ENCODE measurements around the gene PLA2G2A. TPM values are rescaled to one million over a fixed set of nuclear protein-coding genes. Genes with fewer than 3 reads are reported as not detected.

Gene PLA2G2A
- total RNA-seq, 1 donor from 2014 or later, result 12.3 TPM

DNA sequence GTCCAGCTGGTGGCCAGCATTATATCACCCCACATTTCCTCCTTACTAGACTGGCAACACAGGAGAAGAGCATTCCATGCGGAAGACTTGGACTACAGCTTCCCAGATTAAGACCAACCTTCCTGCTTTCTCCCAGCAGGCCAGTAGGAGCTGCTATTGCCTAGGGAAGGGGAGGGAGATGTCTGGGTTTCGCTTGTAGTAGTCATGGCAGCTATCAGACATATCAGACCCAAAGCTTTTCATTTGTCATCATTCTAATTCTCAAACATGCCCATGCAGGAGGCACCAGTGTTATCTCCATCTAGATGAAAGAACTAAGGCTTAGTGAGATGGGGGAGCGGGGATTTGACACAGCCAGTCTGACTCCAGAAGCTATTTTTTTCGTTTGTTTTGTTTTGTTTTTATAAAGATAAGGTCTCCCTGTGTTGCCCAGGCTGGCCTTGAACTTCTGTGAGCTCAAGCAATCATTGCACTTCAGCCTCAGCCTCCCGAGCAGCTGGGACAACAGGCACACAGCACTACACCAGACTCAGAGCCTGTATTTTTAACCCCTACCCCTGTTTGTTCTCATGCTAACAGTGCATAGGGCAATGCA lies 4.5 kb downstream of the PLA2G2A start:
- DNase-seq (ENCODE audit: low spot score), result peak; percentile 93

DNA sequence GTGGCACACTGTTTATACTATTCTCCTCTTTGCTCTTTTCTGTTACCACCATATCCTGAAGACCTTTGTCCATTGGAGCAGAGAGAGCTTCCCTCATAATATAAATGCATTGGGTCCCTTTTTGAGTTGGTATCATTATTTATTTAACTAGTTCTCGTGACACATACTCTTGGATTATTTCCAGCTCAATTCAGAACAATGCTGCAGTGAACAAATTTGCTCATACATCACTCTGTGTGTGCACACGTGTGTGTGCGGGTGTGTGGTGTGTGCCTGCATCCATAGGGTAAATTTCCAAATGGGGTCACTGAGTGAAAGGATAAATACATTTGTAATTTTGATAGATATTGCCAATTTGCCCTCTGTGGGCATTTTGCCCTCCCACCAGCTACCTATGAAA lies 5.8 kb downstream of the PLA2G2A start:
- no peak for DNase-seq (ENCODE audit: low spot score)

DNA sequence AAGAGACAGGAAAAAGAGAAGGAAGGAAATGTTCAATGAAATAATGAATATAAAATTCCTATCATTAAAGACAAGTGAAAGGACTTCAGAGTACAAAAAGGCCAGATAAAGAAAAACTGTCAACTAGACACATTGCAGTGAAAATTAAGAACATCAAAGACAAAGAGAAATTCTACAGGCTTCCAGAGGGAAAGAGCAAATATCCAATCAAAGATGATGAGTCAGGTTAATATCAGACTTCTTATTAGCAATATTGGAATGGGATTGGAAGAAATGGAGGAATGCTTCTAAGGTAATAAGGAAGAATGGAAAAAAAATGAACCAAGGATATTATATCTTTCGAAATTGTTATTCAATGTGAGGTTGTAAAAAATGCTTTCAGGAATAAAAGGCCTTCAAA lies 7.8 kb downstream of the PLA2G2A start:
- DNase-seq (ENCODE audit: low spot score), result no peak

DNA sequence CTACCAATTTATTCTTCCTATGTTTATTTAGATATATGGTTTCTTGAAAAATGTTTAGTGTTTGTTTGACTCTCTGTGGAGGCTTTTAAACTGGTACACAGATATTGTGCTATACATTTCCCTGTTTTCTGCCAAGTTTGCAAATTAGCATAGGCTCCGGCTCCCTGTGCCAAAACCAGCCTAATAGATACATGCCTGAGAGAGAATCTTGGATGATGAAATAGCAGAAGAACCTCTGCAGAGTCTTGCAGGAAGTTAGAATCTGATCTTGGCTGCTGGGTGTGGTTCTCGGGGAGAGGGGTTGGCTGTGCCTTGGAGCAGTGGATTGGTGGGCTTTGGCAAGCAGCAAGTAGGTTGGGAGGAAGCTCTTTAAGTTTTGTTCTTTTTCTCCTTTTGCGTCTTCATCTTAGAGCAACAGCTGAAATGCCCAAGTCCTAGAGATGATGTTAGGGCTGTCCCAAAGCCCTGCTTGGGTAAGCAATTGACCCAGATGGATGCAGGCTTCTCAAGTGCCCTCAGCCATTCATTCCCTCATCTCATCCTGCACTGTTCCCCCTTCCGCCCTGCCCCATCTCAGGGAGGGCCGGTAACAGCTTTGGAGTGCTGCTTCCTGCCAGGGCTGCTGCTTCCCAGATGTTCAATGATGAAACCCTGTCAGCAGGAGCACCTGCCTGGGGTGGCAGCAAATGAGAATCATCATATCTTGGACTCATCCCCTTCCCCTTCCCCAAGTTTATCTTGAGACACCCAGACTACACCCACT lies 9.3 kb downstream of the PLA2G2A start:
- peak; percentile 67 for DNase-seq (ENCODE audit: low spot score)

DNA sequence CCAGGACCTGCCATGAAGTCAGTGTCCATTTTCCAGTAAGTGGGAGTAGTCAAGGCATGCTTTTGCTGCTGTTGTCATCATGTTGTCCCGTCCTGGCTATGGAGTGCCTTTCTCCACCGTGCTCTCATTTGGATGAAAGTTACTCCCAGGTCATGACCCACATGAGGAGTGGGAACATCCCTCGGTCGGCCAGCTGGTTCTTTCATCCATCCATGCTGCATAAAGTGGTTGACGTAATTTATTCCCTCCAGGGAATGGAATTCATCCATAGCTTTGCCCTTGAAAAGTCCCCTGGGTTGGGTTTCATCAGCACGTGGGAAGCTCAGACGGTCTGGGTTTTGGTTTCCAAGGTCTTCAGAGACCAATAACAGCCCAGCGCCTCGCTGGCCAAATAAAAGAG lies 11.6 kb downstream of the PLA2G2A start:
- DNase-seq (ENCODE audit: low spot score), result no peak

DNA sequence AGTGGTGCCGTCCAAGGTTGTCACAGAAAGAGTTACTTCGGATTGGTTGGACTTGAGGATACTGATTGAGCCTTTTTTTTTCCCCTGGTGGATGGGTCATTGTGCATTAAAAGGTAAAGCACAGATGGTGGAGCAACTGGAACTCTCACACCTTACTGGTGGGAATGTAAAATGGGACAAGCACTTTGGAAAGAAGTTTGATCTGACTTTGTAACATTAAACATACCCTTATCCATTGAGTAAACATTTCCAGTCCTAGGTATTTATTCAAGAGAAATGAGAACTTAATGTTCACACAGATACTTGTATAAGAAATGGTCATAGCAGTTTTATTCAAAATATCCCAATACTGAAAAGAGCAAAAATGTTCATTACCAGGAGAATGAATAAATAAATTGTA lies 14.9 kb downstream of the PLA2G2A start:
- no peak for DNase-seq (ENCODE audit: low spot score)

DNA sequence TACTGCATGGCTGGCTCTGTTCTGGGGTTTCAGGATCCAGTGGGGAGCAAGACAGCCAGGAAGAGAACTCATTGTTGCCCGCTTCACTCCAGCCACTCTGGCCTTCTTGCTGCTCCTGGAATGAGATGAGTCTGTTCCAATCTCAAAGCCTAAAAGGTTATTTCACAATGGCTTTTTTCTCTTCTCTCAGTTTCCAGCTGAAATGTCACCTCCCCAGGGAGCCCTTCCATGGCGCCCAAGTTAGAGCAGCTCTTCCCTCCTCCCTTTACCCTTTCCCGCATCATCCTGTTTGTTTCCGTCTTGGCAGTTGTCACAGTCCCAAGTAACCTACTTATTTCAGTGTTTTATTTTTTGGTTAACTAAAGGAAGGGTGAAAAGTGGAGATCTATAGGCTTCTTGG lies 15.8 kb downstream of the PLA2G2A start:
- DNase-seq (ENCODE audit: low spot score), result no peak

DNA sequence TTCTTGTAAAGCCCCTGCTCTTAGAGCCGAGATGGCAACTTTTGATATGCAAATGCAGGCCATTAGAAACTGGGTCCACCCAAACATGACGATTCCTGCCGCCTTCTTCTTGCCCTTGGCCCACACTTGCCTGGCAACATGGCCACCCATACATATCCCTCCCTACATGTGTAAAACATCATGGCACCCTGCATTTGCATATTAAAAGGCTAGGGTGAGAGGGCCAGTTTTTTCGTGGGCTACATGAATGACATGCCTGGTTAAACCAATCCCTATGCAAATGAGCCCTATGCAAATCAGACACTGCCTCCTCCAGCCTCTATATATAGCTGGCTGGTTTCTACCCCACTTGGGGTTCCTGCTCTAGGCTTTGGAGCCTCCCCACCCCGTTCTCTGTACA lies 18.8 kb downstream of the PLA2G2A start:
- no peak for DNase-seq (ENCODE audit: low spot score)

DNA sequence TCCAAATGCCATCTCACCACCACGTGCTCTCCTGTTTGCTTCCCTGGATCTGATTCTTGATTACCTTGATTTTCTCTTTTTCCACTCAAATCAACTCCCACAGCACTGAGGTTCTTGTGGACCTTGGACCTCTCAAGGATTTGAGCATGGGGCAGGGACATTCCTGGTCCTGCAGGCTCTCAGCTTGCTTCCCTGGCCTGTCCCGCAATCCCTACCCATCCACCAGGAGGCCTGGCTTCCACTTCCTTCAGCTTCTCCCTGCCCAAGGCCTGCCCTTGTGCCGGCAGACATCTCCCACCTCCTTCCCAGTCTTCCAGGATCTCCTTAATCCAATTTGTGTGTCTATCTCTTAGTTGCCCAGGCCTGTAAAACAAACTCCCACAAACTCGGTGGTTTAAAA lies 21.6 kb downstream of the PLA2G2A start:
- no peak for DNase-seq (ENCODE audit: low spot score)

DNA sequence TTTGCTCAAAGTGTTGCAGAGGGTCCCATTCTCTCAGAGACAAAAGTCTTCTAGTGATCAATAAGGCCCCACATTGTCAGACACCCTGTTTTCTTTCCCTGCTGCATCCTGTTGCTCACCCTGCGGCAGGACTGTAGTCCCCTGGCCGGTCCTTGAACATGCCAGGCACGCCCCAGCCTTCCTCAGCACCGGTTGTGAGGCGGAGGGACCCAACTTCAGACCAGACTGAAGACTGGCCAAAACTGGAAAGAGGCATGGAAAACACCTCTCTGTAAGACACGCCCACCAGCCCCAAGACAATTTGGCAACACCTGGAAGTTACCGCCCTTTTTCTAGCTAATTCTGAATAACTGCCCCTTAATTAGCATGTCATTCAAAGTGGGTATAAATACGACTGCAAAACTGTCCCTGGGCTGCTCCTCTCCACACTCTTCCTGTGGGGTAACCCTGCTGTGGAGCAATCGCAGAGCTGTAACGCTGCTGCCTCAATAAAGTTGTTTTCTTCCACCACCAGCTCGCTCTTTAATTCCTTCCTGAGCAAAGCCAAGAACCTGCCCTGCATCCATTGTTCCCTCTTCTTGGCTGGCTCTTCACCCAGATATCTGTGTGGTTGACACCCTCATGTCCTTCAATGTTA lies 23.8 kb downstream of the PLA2G2A start:
- no peak for DNase-seq (ENCODE audit: low spot score)

DNA sequence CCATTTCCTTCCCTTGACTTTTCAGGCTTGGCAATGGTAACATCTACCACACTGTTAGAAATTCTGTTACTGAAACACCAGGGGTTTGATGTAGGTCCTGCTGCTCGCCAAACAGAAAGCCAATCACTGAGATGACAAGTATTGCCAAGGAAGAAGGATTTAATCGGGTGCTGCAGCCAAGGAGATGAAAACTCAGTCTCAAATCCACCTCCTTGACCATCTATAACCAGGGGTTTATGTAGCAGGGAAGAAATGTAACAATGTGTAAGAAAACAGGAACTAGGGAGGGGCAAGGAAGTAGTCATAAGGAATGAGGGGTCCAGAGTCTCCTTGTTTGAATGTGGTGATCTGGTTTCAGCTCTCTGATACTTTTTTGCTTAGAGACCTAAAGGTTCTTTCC lies 25.4 kb downstream of the PLA2G2A start:
- DNase-seq (ENCODE audit: low spot score), result no peak

DNA sequence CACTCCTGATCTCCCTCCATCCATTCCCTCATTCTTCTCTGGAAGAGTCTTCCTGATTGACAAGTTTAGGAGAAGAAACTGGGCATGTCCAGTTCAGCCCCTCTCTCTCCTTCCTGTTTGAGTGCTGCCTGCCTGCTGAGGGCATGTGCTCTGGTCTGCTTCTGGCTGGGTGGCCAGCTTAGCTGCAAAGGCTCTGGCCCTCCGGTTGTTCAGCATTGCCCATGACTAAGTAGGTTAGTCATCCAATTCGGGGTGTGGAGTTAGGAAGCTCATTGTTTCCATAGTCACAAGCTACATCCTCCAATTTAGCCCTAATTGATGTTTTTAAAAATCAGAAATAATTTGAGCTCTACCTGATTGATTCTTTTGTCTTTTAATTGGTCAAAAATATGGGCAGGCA lies 30.4 kb downstream of the PLA2G2A start:
- DNase-seq (ENCODE audit: low spot score), result no peak

DNA sequence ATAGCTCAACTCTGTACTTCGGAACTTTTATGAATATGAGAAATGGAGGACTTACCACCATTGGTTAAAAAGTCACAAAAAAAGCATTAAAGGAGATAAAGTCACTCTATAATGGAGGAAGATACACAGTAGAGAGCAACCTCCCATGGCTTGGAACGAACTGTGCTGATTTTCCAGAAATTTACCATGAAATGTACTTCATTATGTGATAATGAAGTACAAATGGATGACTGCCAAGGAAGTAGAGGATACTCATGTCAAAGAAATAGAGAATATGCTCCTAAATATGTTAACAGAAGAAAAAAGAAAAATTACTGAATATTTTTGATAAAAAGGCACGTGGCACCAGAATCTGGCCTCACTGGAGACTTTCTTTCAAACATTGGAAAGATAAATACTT lies 32.4 kb downstream of the PLA2G2A start:
- no peak for DNase-seq (ENCODE audit: low spot score)

DNA sequence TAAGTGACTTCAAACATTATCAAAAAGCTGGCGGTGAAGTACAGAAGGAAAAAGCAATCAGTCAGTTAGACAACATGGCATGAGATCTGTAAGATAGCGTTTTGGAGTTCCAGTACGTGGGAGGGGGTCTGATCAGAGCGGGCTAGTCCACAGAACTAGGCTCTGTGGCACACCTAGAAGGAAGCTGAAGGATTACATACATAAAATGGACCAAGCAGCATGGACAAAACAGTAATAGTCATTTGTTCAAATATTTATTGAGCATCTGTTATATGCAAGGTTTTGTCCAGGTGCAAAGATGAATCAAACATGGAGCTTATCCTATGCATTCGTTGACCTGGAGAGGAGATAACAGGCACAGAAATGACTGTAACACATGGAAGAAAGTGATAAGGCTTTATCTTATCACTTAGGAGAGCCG lies 33.1 kb downstream of the PLA2G2A start:
- DNase-seq (ENCODE audit: low spot score), result no peak

DNA sequence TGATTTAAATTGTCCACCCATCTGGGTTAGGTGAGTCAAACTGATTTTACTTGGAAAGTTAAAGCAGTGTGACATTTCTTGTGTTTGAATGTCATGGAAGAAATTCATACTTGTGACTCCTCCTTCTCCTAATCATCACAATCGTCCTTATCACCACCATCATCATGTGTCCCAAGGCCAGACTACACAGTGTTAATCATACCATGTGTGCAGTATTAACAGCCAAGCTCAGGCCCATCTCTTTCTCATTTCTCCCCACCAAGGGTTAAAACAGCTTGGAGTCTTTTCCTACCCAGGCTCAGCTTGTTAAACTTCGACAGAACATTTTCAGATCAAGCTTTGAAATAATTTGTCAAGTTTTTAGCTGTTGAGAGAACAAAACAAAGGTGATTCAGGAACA lies 33.5 kb downstream of the PLA2G2A start:
- no peak for DNase-seq (ENCODE audit: low spot score)

DNA sequence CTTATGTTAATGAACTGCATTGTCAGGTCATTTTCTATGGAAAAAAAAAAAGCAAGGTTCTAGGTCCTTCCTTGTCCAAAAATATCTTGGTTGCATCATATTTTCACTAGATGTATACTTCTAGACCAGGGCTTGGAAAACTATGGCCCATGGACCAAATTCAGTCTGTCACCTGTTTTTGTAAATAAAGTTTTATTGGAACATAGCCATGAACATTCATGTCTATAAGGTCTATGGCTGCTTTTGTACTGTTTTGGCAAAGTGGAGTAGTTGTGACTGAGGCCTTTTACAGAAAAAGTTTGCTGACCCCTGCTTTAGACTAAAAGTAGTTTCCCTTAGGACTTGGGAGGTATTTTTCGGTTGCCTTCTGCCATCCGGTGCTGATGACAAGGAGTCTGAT lies 36.8 kb downstream of the PLA2G2A start:
- DNase-seq (ENCODE audit: low spot score), result no peak

DNA sequence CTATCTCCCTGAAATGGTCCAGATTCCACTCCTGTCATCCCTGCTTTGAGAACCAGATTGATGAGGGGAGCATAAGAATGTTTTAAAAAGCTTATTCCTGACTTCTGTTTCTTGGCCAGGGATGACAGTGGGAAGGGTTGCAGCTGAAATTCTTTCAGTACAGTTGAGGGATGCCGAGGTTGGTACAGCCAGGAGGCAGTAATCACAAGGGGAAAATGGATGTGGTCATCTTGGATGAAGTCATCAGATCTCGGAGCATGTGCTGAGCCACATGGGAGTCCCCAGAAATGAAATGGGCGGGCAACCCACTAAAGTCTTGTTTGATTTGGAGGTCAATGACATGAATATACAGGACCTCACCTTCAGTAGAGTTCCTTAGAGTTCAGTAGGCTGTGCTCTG lies 37.3 kb downstream of the PLA2G2A start:
- peak; percentile 50 for DNase-seq (ENCODE audit: low spot score)

DNA sequence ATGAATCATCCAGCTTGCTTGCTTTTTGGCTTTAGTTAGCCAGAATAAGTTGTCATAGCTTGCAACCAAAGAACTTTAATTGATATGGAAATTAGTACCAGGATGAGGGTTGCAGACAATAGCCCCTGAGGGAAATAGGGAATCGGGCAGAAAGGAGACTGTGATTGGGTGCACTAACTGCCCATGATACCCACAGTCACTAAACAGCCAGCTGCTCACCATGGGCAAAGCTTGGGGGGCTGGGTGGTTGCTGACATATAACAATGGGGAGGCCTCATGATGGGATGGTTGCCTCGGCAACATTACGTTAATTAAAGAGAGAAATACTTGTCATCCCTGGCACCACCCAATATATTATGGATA lies 38.2 kb downstream of the PLA2G2A start:
- no peak for DNase-seq (ENCODE audit: low spot score)

DNA sequence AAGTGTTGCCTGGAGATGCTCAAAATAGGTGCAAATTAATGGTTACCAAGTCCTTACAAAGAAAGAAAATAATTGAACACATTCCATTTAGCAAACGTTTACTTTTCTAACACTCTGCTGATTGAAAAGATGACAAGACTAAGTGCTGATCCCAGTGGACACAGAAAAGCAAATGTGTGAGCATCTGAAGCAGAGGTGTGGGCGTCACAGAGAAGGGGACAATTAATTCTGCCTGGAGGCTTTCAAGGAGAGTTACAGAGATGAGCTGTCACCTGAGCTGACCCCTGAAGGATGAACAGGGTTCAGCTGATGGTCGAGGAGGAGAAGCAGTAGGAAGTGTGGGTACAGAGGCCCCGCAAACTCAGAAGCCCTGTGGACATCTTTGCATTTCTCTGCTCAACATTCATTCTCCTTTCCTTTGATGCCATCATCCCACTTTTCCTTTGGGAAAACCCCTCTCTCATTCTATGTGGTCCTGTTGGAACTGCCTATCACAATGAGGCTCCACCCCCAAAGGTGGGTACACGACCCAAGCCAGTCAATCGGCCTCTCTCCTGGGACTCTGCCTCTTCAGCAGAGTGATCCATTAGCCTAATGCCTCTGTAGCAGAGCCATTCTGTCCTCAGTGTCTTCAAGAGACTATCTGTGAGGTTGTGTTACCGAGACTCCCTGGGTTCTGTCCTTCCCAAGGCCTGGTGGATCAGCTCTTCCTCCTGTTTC lies 38.8 kb downstream of the PLA2G2A start:
- DNase-seq (ENCODE audit: low spot score), result no peak

DNA sequence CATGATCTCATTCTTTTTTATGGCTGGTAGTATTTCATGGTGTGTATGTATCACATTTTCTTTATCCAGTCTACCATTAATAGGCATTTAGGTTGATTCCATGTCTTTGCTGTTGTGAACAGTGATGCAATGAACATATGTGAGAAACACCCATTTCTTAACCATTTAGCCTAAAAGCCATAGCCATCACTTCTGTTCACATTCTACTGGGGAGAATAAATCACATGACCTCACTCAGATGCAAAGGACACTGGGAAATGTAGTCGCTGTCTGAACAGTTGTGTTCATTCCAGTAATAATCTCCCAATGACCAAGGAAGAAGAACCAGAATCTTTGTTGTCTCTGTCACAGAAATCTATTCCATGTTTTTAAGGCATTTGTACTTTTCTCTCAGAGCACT lies 40.9 kb downstream of the PLA2G2A start:
- peak; percentile 57 for DNase-seq (ENCODE audit: low spot score)

DNA sequence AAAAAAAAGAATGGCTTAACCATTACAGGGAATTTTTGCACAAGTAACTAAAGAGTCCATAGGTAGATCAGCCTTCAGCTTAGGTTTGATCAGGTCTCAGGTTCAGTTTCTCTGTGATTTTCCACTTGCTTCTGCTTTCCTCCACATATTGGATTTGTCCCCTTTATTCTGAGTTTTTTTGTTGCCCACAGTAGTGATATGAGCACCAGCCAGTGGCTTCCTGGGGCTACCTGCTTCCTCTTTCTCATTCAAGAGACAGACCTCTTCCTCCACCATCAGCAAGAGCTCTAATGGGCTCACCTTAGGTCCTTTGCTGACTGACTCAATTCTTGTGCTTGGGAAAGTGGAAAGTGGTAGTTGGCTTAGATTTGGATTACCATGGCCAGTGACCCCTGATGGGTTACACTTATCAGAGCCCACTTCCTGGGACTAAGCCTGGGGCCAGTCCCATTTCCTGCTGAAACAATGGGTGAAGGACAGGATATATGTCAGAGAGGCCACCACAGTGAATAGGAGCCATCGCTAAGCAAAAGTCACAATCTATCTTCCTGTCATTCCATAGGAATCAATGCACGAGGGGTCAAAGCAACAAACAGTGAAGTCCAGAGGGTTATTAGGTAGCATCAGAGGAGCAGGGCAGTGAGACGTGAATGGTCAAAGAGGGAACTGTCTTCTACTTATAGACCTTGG lies 43.2 kb downstream of the PLA2G2A start:
- DNase-seq (ENCODE audit: low spot score), result no peak

DNA sequence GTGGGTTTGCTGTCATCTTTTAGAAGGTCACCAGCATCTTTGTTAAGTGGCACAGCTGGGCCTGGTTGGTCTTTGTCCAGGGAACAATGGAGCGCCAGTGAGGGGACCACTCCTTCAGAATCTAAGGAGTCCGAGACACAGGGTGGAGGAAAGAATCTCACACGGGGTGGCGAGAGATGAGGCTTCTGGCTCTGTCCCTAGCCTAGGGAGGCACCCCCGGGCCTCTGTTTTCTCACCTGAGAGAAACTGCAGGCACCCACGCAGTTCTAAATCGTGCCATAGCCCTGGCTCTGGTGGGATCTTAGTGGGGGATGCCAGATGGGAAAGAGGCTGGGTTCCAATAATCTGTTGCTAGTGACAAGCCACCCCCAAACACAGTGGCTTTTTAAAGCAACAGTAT lies 45.1 kb downstream of the PLA2G2A start:
- DNase-seq (ENCODE audit: low spot score), result no peak

Data from umbilical cord (tissue), 2 donors.